H9 (cell line): ENCODE results near the gene TTC23. TPM values are rescaled to one million over a fixed set of nuclear protein-coding genes. Genes with fewer than 3 reads are reported as not detected.

Experiments used
- DNase-seq: peaks from one replicate; pipeline ENCODE4 v3.0.0-alpha.2; 2017
- H2AFZ ChIP-seq: one replicate; pipeline ENCODE4 v1.6.1; 2013; ENCODE audit warnings: mild to moderate bottlenecking, low read length, control low read depth, moderate library complexity
- H2AK5ac ChIP-seq: 2 replicates; pipeline ENCODE4 v1.6.1; 2013; ENCODE audit warnings: low read length, control low read depth, mixed read lengths; ENCODE audit not compliant: insufficient read length
- H2BK120ac ChIP-seq: one replicate; pipeline ENCODE4 v1.6.1; 2013; ENCODE audit warnings: low read depth, mild to moderate bottlenecking, low read length, control low read depth, inconsistent platforms; ENCODE audit not compliant: poor library complexity, severe bottlenecking
- H2BK12ac ChIP-seq: 2 replicates; pipeline ENCODE4 v1.6.1; 2013; ENCODE audit warnings: low read length, control low read depth, mixed read lengths, low read depth; ENCODE audit not compliant: insufficient read length
- H2BK15ac ChIP-seq: 2 replicates; pipeline ENCODE4 v1.6.1; 2013; ENCODE audit warnings: low read depth, low read length, control low read depth
- H2BK20ac ChIP-seq: one replicate; pipeline ENCODE4 v1.6.1; 2013; ENCODE audit warnings: low read depth, mild to moderate bottlenecking, low read length, control low read depth, inconsistent platforms; ENCODE audit not compliant: poor library complexity, severe bottlenecking
- H2BK5ac ChIP-seq: 2 replicates; pipeline ENCODE4 v1.6.1; 2013; ENCODE audit warnings: low read length, control low read depth, mixed read lengths; ENCODE audit not compliant: insufficient read length
- H3K14ac ChIP-seq: 2 replicates; pipeline ENCODE4 v1.6.1; 2013; ENCODE audit warnings: low read length, control low read depth; ENCODE audit not compliant: insufficient read depth
- H3K18ac ChIP-seq: 2 replicates; pipeline ENCODE4 v1.6.1; 2013; ENCODE audit warnings: low read depth, mild to moderate bottlenecking, mixed read lengths, low read length, control low read depth; ENCODE audit not compliant: insufficient read length
- H3K23ac ChIP-seq: 2 replicates; pipeline ENCODE4 v1.6.1; 2013; ENCODE audit warnings: low read length, control low read depth, mixed read lengths, low read depth; ENCODE audit not compliant: insufficient read length
- H3K23me2 ChIP-seq: 2 replicates; pipeline ENCODE4 v1.6.1; 2013; ENCODE audit warnings: low read depth, mild to moderate bottlenecking, mixed read lengths, low read length, control low read depth; ENCODE audit not compliant: insufficient read length, poor library complexity, severe bottlenecking
- H3K27ac ChIP-seq: 2 replicates; pipeline ENCODE4 v1.5.1; 2013; ENCODE audit warnings: low read length, control low read depth, mixed read lengths, low read depth; ENCODE audit not compliant: insufficient read length
- H3K27me3 ChIP-seq: 2 replicates; pipeline ENCODE4 v1.6.1; 2013; ENCODE audit warnings: low read length, control low read depth, inconsistent platforms; ENCODE audit not compliant: insufficient read depth
- H3K4ac ChIP-seq: 2 replicates; pipeline ENCODE4 v1.6.1; 2013; ENCODE audit warnings: low read depth, mild to moderate bottlenecking, control low read depth, inconsistent platforms, low read length, moderate library complexity
- H3K4me1 ChIP-seq: 2 replicates; pipeline ENCODE4 v1.6.1; 2013; ENCODE audit warnings: low read length, control low read depth, inconsistent platforms; ENCODE audit not compliant: insufficient read depth
- H3K4me2 ChIP-seq: 2 replicates; pipeline ENCODE4 v1.6.1; 2013; ENCODE audit warnings: low read length, control low read depth, mixed read lengths; ENCODE audit not compliant: insufficient read length, insufficient read depth
- H3K56ac ChIP-seq: 2 replicates; pipeline ENCODE4 v1.6.1; 2013; ENCODE audit warnings: low read depth, mild to moderate bottlenecking, mixed read lengths, low read length, control low read depth; ENCODE audit not compliant: insufficient read length
- H3K79me1 ChIP-seq: 2 replicates; pipeline ENCODE4 v1.6.1; 2013; ENCODE audit warnings: low read depth, mild to moderate bottlenecking, moderate library complexity, low read length, control low read depth, inconsistent platforms; ENCODE audit not compliant: insufficient read depth, poor library complexity, severe bottlenecking
- H3K79me2 ChIP-seq: 2 replicates; pipeline ENCODE4 v1.6.1; 2013; ENCODE audit warnings: low read length, control low read depth, inconsistent platforms; ENCODE audit not compliant: insufficient read depth
- H3K9ac ChIP-seq: 2 replicates; pipeline ENCODE4 v1.6.1; 2013; ENCODE audit warnings: low read length, control low read depth, mixed read lengths; ENCODE audit not compliant: insufficient read length; ENCODE audit errors: extremely low read depth
- H3K9me3 ChIP-seq: one replicate; pipeline ENCODE4 v1.6.1; 2013; ENCODE audit warnings: low read depth, low read length, inconsistent platforms; ENCODE audit not compliant: control insufficient read depth
- H3T11ph ChIP-seq: one replicate; pipeline ENCODE4 v1.6.1; 2013; ENCODE audit warnings: mild to moderate bottlenecking, low read length, control low read depth, inconsistent platforms
- H4K20me1 ChIP-seq: one replicate; pipeline ENCODE4 v1.6.1; 2013; ENCODE audit not compliant: control insufficient read depth, insufficient read length, insufficient read depth
- H4K5ac ChIP-seq: 2 replicates; pipeline ENCODE4 v1.6.1; 2013; ENCODE audit warnings: low read depth, mild to moderate bottlenecking, mixed read lengths, low read length, control low read depth; ENCODE audit not compliant: insufficient read length
- H4K8ac ChIP-seq: replicated peaks from 2 replicates; pipeline ENCODE4 v1.6.1; 2013; ENCODE audit warnings: low read length, control low read depth, mixed read lengths, low read depth; ENCODE audit not compliant: insufficient read length
- H4K91ac ChIP-seq: 2 replicates; pipeline ENCODE4 v1.6.1; 2013; ENCODE audit warnings: low read depth, mild to moderate bottlenecking, moderate library complexity, mixed read lengths, low read length, control low read depth; ENCODE audit not compliant: insufficient read length
- H3K27ac Mint-ChIP-seq, 3 experiments: 2 replicates in 2 of 3; 3 replicates in 1 of 3; pipeline ENCODE4 v1.8.0; 2020 to 2021; ENCODE audit warnings: mixed read lengths in 3 of 3, mild to moderate bottlenecking in 1 of 3, moderate library complexity in 1 of 3
- H3K27me3 Mint-ChIP-seq: 2 replicates; pipeline ENCODE4 v1.8.0; 2021; ENCODE audit warnings: low read depth, mild to moderate bottlenecking, moderate library complexity, mixed read lengths
- H3K36me3 Mint-ChIP-seq, 3 experiments: 2 replicates in 2 of 3; 3 replicates in 1 of 3; pipeline ENCODE4 v1.8.0; 2020 to 2021; ENCODE audit warnings: low read depth in 3 of 3, mixed read lengths in 3 of 3; ENCODE audit not compliant: insufficient read depth in 1 of 3
- H3K4me1 Mint-ChIP-seq, 2 experiments: 2 replicates each; pipeline ENCODE4 v1.8.0; 2020; ENCODE audit warnings: mixed read lengths in 2 of 2
- H3K4me3 Mint-ChIP-seq, 2 experiments: 2 replicates in 1 of 2; 3 replicates in 1 of 2; pipeline ENCODE4 v1.8.0; 2020 to 2021; ENCODE audit warnings: mild to moderate bottlenecking in 2 of 2, mixed read lengths in 2 of 2, moderate library complexity in 1 of 2
- H3K9me3 Mint-ChIP-seq, 2 experiments: 2 replicates in 1 of 2; 3 replicates in 1 of 2; pipeline ENCODE4 v1.8.0; 2020; ENCODE audit warnings: mild to moderate bottlenecking in 2 of 2, mixed read lengths in 2 of 2, moderate library complexity in 1 of 2
- WGBS: extraction: QIAGEN DNeasy Blood & Tissue Kit; methylation state at CpG from one replicate; pipeline ENCODE4 v1.1.7; 2013; ENCODE audit warnings: missing lambda C conversion rate, low lambda C conversion rate, mixed read lengths; ENCODE audit not compliant: insufficient read length; ENCODE audit errors: extremely low coverage; 5-methylcytosine and 5-hydroxymethylcytosine counted together
- total RNA-seq: library from RNA; stranded (reverse); gene quantifications from 2 replicates; pipeline ENCODE4 v1.2.1, GENCODE V29; 2021
- TF ChIP-seq, protein P1 (sequence below): fragments of 200-600 bp; sonication (generic); conservative IDR thresholded peaks from 3 replicates; pipeline ENCODE4 v1.8.0; 2021; ENCODE audit warnings: antibody characterized with exemption, mild to moderate bottlenecking

Gene TTC23
- total RNA-seq, 1 experiment from 2014 or later = 14.3 TPM

DNA sequence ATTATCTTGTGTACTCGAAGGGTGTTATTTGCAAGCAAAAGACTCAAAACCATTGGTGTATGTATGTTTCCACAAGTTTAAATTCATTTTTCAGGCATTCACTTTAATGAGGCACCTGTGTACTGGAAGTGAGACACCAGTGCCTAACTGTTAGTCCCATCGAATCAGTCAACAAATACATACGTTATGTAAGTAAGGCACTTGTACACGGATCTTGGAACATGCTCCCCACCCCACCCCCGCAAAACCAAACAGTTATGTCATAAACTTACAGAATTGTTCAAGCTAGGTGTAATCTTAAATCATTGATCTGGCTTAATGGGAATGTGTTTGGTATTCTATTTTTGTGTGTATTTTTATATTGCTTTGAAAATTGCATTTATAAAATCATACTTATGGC is 19.1 kb upstream of the TTC23 start:
- Mint-ChIP-seq H3K4me1 (peaks cover 3 to 10% of the 10 kb centered on the region in 2 experiments; a peak in 2 of 4 replicates), H3K27ac (no peak overlapping the region; a peak in 1 of 7 replicates), H3K27me3 (no peaks in the 10 kb centered on the region; the same call in 1 of the 2 replicates), H3K9me3 (no peaks in the 10 kb centered on the region), H3K36me3 (no peaks in the 10 kb centered on the region), H3K4me3 (no peak overlapping the region)
- no peaks in the 10 kb centered on the region for H3K9me3 ChIP-seq
- H3K79me2 ChIP-seq = no peaks in the 10 kb centered on the region
- no peak overlapping the region for H2BK15ac ChIP-seq
- H4K91ac ChIP-seq = no peak overlapping the region
- H3K4ac ChIP-seq = no peak overlapping the region
- H2BK120ac ChIP-seq = no peak overlapping the region
- no peak overlapping the region for H3T11ph ChIP-seq
- no peak overlapping the region for H3K14ac ChIP-seq
- no peak overlapping the region for H3K27ac ChIP-seq
- WGBS = no CpG with 5 or more reads among the region's 5 CpGs
- H4K8ac ChIP-seq = no peak overlapping the region
- no peak for DNase-seq
- no peak overlapping the region for H2BK20ac ChIP-seq
- H2AFZ ChIP-seq = no peak overlapping the region
- H3K18ac ChIP-seq = no peak overlapping the region
- H3K56ac ChIP-seq = no peak overlapping the region
- H2AK5ac ChIP-seq = no peak overlapping the region
- no peaks in the 10 kb centered on the region for H3K79me1 ChIP-seq
- H3K9ac ChIP-seq = no peak overlapping the region
- H3K23me2 ChIP-seq = no peaks in the 10 kb centered on the region
- no peaks in the 10 kb centered on the region for H3K27me3 ChIP-seq
- TF ChIP-seq, protein P1, sequence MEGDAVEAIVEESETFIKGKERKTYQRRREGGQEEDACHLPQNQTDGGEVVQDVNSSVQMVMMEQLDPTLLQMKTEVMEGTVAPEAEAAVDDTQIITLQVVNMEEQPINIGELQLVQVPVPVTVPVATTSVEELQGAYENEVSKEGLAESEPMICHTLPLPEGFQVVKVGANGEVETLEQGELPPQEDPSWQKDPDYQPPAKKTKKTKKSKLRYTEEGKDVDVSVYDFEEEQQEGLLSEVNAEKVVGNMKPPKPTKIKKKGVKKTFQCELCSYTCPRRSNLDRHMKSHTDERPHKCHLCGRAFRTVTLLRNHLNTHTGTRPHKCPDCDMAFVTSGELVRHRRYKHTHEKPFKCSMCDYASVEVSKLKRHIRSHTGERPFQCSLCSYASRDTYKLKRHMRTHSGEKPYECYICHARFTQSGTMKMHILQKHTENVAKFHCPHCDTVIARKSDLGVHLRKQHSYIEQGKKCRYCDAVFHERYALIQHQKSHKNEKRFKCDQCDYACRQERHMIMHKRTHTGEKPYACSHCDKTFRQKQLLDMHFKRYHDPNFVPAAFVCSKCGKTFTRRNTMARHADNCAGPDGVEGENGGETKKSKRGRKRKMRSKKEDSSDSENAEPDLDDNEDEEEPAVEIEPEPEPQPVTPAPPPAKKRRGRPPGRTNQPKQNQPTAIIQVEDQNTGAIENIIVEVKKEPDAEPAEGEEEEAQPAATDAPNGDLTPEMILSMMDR = no peak
- H3K23ac ChIP-seq = no peak overlapping the region
- H3K4me2 ChIP-seq = no peak overlapping the region
- H3K4me1 ChIP-seq = peaks cover 5% of the 10 kb centered on the region; the same call in 1 of the 2 replicates
- no peak overlapping the region for H2BK12ac ChIP-seq
- H4K5ac ChIP-seq = no peak overlapping the region
- no peaks in the 10 kb centered on the region for H4K20me1 ChIP-seq
- H2BK5ac ChIP-seq = no peak overlapping the region
